ENCODE measurements around the gene CSF3R. TPM values are rescaled to one million over a fixed set of nuclear protein-coding genes. Genes with fewer than 3 reads are reported as not detected.

Gene CSF3R
- total and polyA plus RNA-seq, 2 experiments from 2014 or later, result not detected

GRCh38 chr1:36531833-36532232 is 49.1 kb upstream of the CSF3R start:
- DNase-seq (ENCODE audit: low spot score), result no peak
- TF ChIP-seq POLR2AphosphoS5 (IDR thresholded peaks at IDR 0.05; ENCODE audit: low read depth) (no peak), NANOG (IDR thresholded peaks at IDR 0.05; ENCODE audit: borderline replicate concordance) (no peak), EZH2 (IDR thresholded peaks at IDR 0.05; ENCODE audit: low read depth, unreplicated experiment) (no peak), ZNF114 (CRISPR knock-in tag; IDR thresholded peaks at IDR 0.05) (no peak), ETS1 (IDR thresholded peaks at IDR 0.05) (no peak), STAT1 (IDR thresholded peaks at IDR 0.05; ENCODE audit: unreplicated experiment) (no peak), REST (IDR thresholded peaks at IDR 0.05; ENCODE audit: unreplicated experiment) (no peak), CTCF (conservative IDR thresholded peaks at IDR 0.05; ENCODE audit: low read depth in 2 of 2) (no peak), ZNF331 (CRISPR knock-in tag; IDR thresholded peaks at IDR 0.05; ENCODE audit: low read depth) (no peak), EZH2phosphoT487 (IDR thresholded peaks at IDR 0.05; ENCODE audit: unreplicated experiment) (no peak), JUNB (IDR thresholded peaks at IDR 0.05; ENCODE audit: unreplicated experiment) (no peak), ZNF462 (CRISPR knock-in tag; IDR thresholded peaks at IDR 0.05) (no peak), CREB1 (CRISPR knock-in tag; IDR thresholded peaks at IDR 0.05; ENCODE audit: low read depth) (no peak)
- Histone ChIP-seq H3K4me3 (no peak overlapping the region), H4K20me1 (replicated peaks; ENCODE audit: insufficient read depth) (no peaks in the 10 kb centered on the region), H3K36me3 (ENCODE audit: insufficient read depth) (no peaks in the 10 kb centered on the region), H2AFZ (no peak overlapping the region), H3K27ac (ENCODE audit: low read depth) (no peak overlapping the region), H3F3A (replicated peaks; ENCODE audit: low read depth) (no peaks in the 10 kb centered on the region), H3K4me2 (no peak overlapping the region), H3K4me1 (ENCODE audit: insufficient read depth) (no peaks in the 10 kb centered on the region), H3K9me2 (ENCODE audit: insufficient read depth) (no peaks in the 10 kb centered on the region), H3K79me2 (replicated peaks; ENCODE audit: insufficient read depth) (no peaks in the 10 kb centered on the region), H3K27me3 (ENCODE audit: insufficient read depth) (no peaks in the 10 kb centered on the region)
- no peaks in the 10 kb centered on the region for H3K36me3 Mint-ChIP-seq (ENCODE audit: low read depth)
- H3K27me3 Mint-ChIP-seq (ENCODE audit: insufficient read depth, low read depth, poor library complexity), result peaks cover 7% of the 10 kb centered on the region
- peaks cover 6% of the 10 kb centered on the region; the same call in 2 of the 3 replicates for H3K4me1 Mint-ChIP-seq
- H3K27ac Mint-ChIP-seq, result no peak overlapping the region
- no peak overlapping the region for H3K4me3 Mint-ChIP-seq
- ATAC-seq, result no peak
- H3K9me3 Mint-ChIP-seq, result no peaks in the 10 kb centered on the region; the same call in 2 of the 3 replicates
